ENCODE results near the gene TMEM161A. TPM values are rescaled to one million over a fixed set of nuclear protein-coding genes. Genes with fewer than 3 reads are reported as not detected.
"Not testable (repeated sequence)": the region's sequence is repeated elsewhere in the genome, so short reads cannot be mapped to it uniquely, and the experiment has no call there.

The TMEM161A gene
- total RNA-seq = 11.3 and 14.7 TPM in 2 replicates

DNA sequence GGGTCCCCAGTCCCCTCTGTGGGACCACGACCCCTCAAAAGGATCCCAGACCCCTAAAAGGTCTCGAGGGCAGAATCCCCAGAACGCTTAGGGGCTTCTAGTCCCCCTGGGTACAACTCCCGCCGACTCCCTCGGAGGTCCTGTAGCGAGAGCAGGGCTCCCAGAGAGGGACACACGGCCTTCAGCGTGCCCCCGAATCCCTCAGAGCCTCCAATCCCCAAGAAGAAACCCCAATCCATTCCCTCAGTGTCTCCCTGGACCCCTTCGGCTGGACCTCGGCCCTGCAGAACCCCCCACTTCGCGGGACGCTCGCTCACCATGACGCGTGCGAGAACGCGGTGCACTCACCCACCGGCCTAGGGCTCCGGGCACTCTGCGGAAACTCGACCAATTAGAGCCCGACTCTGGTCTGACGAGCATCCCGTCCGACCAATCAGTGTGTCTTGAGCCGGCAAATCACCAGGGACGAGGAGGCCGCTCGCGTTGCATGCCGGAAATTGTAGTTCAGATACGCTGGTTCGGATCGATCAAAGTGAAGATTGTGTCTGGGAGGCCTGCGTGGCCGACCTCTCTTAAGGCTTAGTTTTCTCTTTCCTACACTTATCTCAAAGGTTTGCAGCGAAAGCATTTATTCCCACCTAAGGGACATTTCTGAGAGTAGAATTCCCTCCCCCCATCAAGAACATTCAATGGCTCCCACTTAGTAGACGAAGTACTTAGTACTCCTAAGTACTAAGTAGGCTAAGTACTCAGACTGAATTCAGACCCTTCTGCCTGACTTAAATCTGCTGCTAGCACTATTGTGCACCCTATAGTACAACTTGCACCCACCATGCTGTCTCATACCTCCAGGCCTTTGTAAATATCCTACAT lies at the start of gene TMEM161A:
Gene TMEM161A (minus strand): TSS at position 370 of the 873 bp plus-strand sequence. CDS start 50 bp downstream, at position 320.
- peak; percentile 99 for DNase-seq (ENCODE audit: low read depth in 2 of 2)

DNA sequence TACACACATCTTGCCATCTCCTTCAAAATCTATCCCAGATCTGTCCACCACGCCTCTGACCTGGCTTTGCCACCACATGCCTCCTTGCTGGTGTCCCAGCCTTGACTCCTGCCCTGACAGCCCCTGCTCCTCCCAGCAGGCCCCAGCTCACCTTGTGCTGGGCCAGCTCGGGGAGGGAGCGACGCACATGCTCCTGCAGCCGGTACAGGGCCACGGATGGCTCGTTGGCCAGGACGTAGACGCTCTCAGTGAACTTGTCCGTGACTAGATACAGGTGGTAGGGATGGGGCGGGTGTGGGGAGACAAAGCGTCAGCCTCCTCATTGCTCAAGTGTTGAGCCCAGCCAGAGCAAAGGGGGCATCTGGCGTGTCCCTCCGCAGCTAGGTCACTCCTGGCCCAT lies 48.5 kb upstream of the TMEM161A start:
- DNase-seq (ENCODE audit: low read depth in 2 of 2) = no peak

DNA sequence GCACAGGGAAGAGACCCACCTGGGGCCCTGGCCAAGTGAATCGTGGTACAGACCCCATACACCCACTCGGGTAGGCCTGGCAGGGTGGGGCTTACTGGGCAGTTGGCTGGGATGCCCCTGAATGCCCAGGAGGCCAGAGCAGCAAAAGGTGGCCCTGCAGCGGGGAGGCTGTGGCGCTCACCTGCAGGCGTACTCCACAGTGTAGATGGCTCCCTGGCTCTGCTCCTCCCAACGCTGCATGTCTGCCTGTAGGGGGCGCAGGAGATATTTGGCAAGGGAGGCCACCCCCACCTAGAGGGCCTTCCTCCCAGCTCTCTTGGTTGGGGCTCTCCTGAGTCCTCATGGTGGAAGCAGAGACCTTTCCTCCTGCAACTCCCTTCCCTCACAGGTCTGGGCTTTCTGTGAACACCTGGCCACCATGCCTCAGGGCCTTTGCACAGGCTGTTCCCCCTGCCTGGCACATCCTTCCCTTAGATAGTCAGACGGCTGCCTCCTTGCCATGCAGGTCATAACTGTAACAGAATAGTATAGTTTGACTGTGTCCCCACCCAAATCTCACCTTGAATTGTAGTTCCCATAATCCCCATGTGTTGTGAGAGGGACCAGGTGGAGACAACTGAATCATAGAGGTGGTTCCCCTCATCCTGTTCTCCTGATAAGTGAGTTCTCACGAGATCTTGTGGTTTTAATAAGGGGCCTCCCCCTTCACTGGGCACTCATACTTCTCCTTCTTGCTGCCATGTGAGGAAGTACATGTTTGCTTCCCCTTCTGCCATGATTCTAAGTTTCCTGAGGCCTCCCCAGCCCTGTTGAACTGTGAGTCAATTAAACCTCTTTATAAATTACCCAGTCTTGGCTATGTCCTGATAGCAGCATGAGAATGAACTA lies 47.8 kb upstream of the TMEM161A start:
- peak; percentile 56 to 70 for DNase-seq (ENCODE audit: low read depth in 2 of 2)

DNA sequence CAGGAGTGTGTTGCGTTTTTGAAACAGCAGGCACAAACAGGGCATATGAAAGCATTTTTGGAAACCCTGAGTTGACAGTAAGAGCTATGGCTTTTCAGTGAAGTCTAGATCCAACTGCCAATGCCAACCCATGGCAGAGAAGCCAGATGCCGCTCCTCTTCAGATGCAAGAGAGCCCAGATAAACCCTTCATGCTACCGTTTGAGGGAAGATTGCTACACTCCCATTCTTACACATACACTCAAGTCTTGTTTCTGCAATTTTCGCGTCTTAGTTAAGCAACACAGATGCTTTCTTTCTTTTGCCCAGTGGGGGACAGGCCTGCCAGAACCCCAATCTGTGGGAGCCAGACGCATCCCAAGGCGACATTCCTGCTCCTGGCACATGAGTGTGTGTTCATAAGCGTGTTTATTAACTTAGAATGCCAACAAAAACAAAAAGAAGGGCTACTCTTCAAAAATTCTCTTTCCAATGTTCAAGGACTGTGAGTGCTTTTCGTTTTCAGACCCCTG lies 43.3 kb upstream of the TMEM161A start:
- no peak for DNase-seq (ENCODE audit: low read depth in 2 of 2)

DNA sequence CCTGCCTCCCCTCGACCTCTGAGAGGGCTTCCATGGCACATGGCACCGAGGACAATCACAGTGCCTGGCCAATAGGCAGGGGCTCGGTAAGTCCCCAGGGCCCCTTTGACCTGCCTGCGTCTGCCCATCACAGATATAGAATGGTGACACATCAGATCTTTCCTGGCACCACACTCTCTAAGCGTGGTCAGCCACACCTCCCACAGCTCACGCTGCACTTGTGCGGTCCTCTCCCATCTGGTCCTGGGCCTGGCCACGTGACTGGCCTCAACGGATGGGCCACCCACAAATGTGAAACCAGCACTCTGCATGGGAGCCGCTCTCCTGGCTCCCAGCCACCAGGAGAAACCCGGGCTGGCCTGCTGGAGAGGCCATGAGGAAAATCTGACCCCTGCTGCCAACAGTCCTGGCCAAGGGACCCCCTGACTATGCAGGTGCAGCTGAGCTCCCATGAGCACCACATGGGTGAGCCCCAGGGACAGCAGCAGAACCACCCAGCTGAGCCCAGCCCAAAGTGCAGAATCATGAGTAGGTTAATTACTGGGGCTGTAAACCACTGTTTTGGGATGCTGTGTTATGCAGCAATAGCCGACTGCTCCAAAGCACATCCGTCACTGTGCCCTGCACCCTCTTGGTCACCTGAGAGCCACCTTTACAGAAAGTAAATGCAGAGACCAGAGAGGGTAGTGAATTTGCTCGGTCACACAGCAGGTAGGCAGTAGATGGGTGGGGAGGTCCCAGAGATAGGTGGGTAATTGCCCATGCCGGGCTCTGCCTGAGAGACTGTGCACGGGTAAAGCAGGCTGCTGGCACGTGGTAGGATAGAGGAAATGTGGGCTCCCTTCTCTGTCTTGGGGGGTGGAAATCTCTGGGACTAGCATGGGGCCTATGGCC lies 41.5 kb upstream of the TMEM161A start:
- DNase-seq (ENCODE audit: low read depth in 2 of 2) = peak in 1 of 2 donors; percentile 12

DNA sequence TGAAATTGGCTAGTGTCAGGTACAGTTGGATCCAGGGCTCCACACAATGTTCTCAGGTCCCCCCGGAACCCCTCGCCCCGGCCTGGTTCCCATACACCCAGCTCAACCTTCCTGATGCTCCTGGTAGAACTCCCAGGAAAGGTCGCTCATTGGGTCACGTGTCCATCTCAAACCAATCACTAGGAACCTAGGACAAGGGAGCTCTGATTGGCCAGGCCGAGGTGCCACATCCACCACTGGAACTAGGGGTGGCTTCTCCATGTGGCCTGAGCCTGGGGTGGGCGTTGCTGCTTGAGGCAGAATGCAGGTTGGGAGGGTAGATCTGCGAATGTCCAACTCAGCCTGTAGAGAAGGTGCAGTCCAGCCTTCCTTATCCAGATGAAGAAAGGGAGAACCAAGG lies 38.7 kb upstream of the TMEM161A start:
- no peak for DNase-seq (ENCODE audit: low read depth in 2 of 2)

DNA sequence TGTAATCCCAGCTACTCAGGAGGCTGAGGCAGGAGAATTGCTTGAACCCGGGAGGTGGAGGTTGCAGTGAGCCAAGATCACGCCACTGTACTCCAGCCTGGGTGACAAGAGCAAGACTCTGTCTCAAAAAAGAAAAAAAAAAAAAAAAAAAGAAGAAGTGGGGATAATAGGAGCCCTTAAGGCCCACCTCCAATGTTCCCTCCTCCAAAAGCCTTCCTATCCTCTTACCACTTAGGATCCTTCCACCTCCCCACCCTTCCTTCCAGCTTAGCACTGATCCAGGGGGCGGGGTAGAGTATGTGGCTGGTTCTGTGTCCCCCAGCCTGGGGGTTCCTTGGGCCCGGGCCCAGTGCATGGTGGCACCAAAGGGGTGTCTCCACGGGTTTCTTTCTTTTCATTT lies 35.0 kb upstream of the TMEM161A start:
- DNase-seq (ENCODE audit: low read depth in 2 of 2) = not testable (repeated sequence)

DNA sequence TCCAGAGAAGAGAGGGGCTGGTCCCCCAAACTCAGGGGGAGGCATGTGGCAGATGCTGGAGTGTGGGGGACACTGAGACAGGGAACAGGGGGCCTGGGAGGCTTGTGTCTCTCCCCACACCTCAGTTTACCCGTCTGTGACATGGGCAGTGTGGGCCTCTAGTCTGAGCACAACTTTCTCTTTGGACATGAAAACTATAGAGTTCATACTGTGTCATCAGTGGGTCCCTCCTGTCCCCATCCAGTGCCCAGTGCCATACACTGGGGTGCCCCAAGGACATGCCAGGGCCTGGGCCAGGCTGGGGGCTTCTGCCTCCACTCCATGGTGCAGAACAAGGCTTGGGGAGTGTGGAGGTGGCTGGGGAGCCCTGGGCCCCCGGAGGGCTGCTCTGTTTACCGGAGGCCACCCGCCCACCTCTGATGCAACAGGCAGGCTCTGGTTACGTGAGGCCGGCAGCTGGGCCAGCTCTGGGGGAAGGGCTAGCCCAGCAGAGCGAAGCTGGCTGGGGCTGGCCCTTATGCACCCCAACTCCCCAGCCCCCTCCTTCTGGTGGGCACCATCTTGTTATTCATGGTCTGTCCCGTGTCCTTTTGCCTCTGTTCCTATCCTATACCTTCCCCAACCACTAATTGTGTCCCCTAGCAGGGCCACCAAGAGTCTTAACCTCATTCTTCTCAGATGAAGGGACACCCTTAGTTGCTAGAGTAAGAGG lies 33.7 kb upstream of the TMEM161A start:
- DNase-seq (ENCODE audit: low read depth in 2 of 2) = no peak

DNA sequence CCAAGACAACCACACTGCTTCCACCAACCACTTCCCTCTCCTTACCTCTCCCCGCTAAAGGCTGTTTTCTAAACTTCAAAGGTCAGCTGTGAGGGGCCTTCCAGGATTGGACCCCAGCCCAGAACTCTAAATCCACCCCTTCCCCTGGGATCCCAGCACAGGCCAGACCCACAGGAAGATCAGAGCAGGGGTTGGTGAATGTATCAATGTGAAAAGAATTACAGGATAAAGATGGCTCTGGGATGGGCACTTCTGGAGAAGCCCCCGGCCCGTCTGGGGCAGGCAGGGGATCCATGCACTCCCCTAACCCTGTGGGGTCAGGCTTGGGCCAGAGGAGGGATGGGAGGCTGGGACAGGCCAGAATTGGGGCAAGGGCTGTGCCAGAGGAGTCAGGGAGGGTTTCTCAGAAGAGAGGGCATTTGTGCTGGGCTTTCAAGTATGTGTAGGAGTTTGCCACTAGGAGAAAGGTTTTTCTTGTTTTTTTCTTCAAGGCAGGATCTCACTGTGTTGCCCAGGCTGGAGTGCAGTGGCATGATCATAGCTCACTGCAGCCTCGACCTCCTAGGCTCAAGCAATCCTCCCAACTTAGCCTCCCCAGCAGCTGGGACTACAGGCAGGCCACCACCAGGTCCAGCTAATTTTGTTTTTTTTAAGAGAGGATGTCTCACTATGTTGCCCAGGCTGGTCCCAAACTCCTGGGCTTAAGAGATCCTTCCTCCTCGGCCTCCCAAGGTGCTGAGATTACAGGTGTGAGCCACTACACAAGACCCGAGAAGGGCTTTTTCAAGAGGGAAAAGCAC lies 32.8 kb upstream of the TMEM161A start:
- no peak for DNase-seq (ENCODE audit: low read depth in 2 of 2)

DNA sequence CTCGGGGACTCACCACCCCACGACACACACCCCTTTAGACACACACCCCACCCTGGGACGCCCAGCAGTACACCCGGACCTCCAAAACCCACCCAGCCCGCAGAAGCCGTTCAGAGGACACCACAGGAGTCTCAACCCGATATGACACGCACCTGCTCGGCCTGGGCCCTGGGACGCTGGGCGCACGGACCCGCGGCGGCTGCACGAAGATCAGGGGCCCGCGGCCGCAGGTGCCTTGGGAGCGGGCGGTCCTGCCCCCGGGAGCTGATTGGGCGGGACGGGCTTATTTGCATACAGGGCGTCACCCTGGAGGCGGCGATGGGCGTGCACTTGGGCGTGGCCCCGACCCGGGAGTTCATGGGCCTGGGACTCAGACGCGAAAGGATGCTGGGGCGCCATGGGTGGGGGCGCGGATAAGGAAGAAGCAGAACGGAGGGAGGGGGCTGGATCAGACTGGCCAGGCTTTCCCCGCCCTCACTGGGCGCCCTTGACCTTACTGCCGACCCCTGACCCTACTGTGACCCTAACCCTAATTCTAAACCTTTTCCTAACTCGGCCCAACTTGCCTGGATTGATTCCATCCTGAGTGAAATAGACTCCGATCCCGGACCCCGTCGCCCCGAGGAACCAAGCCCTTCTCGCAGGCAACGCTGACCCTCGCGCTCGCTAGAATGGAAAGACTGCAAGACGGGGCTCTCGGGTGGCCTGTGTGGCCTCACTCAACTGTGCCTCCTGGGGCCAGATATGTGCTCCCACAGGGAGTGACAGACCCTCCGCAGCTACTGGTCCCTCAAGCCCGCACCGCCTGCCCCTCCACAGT lies 32.0 kb upstream of the TMEM161A start, which contains the start of gene MEF2B:
Gene MEF2B (minus strand): TSS at position 211 of the 820 bp plus-strand sequence. CDS start 19,528 bp downstream, outside the sequence.
- peak; percentile 61 to 75 for DNase-seq (ENCODE audit: low read depth in 2 of 2)

DNA sequence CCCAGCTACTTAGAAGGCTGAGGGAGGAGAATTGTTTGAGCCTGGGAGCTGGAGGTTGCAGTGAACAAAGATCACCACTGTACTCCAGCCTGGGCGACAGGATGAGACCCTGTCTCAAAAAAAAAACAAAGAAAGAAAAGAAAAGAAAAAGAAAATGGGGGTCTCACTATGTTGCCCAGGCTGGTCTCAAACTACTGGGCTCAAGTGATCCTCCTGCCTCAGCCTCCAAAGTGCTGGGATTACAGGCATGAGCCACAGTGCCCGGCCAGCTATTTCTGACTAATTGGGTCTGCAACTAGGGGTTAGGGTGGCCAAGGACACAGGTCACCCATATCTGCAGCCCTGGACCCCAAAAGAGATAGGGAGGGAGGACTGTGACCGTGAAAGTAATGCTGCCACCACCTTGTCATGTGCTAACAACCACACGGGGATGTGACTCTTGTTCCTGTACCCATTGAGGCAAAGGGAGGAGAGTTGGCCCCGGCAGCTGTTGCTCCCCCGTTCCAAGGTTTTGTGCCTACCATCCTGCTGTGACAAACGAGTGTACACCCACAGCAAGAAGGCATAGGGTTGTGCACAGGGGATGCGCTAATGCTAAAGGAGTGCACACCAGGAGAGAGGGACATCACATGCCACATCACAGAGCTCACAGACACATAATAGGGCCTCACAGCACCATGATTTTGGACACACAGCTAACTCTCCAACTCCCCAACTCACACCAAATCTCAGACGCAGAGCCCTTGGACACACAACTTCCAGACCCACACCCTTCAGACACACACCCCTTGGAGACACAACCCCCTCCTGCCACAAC lies 31.2 kb upstream of the TMEM161A start:
- DNase-seq (ENCODE audit: low read depth in 2 of 2) = no peak

DNA sequence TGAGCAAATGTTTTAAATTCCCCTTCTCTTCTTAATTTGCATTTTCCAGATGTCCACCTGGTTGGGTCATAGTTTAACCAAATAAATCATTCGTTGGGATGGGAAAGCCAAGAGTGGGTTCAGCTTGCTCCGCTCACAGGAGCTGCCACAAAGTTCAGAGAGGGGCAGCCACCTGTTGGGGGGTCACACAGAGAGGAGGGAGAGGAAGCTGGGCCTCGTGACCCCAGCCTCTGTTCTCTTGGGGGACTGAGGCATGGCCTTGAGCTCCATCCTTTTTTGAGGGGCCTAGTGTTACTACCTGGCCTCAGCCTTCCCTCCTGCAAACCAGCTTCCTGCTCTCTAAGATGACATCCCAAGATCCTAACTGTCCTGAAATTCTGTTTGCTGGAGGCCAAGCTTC lies 29.3 kb upstream of the TMEM161A start:
- DNase-seq (ENCODE audit: low read depth in 2 of 2) = no peak

DNA sequence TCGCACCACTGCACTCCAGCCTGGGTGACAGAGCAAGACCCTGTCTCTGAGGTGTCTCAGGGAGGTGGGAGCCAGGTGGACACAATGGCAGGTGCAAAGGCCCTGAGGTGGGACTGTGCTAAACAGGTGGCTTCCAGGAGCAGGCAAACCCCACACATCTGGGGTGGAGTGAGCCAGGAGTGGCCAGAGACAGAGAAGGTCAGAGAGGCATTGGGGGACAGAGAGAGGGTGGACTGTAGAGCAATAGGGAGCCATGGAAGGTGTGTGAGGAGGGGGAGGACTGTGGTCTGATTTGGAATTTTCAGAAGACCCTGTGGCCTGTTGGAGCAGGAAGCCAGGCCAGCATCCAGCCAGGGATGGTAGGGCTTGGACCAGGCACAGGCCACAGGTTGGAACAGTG lies 27.1 kb upstream of the TMEM161A start:
- no peak for DNase-seq (ENCODE audit: low read depth in 2 of 2)

DNA sequence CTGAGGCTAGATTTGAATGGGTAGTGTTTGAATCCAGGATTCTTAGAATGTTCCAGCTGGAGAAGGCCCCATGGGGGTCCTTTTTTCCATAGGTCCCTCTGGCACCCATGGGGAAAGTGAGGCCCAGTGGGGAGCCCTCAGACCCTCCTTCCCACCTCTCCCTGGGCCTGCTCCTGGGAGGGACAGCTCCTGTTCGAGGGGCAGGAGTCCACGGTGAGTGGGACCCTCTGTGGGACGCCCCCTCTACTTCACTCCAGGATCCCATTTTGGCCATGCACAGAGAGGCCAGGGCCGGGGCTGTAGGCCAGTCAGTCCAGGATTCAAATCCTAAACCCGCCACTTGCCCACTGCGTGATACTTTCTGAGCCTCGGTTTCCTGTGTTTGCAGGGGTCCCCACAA lies 24.2 kb upstream of the TMEM161A start:
- DNase-seq (ENCODE audit: low read depth in 2 of 2) = no peak

DNA sequence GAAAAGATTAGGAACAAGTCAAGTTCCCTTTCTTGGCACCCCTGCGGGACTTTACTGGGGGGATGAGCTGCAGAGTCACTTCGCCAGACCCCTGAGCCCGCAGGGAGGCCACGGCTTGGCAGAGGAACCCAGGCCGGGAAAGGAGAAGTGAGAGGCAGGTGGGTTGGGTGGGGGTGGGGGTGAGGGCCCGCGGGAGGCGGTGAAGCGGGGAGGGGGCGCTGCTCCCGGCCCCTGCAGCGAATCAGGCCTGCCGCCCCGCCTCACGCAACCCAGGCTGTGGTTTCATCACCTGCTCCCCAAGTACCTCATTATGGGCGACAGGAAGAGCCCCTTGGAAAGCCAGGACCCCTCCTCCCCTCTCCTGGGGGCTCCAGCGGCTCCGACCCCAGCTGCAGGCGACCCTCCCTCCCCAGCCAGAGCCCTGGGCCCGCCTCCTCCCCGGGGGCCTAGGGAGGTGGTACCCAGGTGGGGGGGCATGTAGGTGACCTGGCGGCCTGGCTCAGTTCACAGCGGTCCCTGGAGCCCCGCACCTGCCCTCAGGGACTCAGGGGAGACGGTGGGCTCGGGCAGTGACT lies 22.3 kb upstream of the TMEM161A start:
- DNase-seq (ENCODE audit: low read depth in 2 of 2) = no peak

DNA sequence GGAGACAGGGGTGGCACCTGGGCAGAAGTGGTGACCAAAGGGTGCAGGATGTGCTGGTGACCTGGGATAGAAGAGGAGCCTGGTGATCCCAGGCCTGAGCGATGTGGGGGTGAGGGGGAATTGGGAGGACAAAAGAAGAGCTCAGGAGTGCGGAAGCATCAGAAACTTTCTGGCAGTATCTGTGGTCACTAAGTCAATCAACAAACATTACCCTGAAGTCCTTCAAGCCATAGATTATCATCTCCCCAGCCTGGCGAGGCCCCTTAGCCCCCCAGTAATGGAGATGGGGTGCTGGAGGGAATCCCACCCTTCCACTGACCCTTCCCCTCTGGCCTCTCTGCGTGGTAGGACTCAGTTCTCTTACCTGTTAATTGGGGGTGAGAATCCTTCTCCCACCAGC lies 21.3 kb upstream of the TMEM161A start:
- DNase-seq (ENCODE audit: low read depth in 2 of 2) = no peak

DNA sequence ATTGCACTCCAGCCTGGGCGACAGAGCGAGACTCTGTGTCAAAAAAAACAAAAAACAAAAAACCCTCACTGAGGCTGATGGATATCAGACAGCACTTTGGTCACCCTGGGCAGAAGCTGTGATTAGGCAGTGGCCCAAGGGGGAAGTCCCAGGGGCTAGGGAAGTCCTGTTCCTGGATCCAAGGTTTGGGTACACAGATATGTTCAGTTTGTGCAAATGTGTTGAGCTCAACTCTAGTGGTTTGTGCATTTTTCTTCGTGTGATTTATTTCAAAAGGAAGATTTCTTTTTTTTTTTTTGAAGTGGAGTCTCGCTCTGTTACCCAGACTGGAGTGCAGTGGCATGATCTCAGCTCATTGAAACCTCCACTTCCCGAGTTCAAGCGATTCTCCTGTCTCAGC lies 19.5 kb upstream of the TMEM161A start:
- DNase-seq (ENCODE audit: low read depth in 2 of 2) = no peak

Measured in lung microvascular endothelial cell (primary cell).